ENCODE measurements around the gene LRP1-AS.

- TF ChIP-seq CTCF (IDR thresholded peaks at IDR 0.05) (no peak), POLR2A (IDR thresholded peaks at IDR 0.05; ENCODE audit: low read depth) (no peak), EP300 (IDR thresholded peaks at IDR 0.05) (no peak), POLR2AphosphoS5 (IDR thresholded peaks at IDR 0.05) (no peak)
Observed at GRCh38 chr12:57158665-57159064, 11.2 kb upstream of the LRP1-AS start.
